NT2/D1 (cell line): ENCODE measurements around the gene TBC1D22A.

Source experiments
- YY1 ChIP-seq: IDR thresholded peaks from 2 replicates; pipeline ENCODE4 v1.6.1; 2011; ENCODE audit not compliant: insufficient read length, insufficient read depth
- ZNF274 ChIP-seq: IDR thresholded peaks from 2 replicates; pipeline ENCODE4 v1.6.1; 2011; ENCODE audit warnings: mild to moderate bottlenecking, low read depth, low read length

GRCh38 chr22:46869831-46870441, 107.5 kb downstream of the TBC1D22A start:
- no peak for TF ChIP-seq ZNF274
- no peak for TF ChIP-seq YY1
